ACC112 (cell line): ENCODE data around the gene MACROD2.

Experiments
- H2AFZ ChIP-seq: fragments of 200-600 bp; sonication (generic); one replicate; pipeline ENCODE4 v1.6.0; 2017; ENCODE audit warnings: antibody characterized with exemption, low read length; ENCODE audit not compliant: unreplicated experiment
- H3K27ac ChIP-seq: fragments of 200-600 bp; sonication (generic); 2 replicates; pipeline ENCODE4 v1.5.1; 2014; ENCODE audit warnings: low read depth, mild to moderate bottlenecking, antibody characterized with exemption, low read length, moderate library complexity
- H3K27me3 ChIP-seq: fragments of 200-600 bp; sonication (generic); 2 replicates; pipeline ENCODE4 v1.6.1; 2014; ENCODE audit warnings: mild to moderate bottlenecking, antibody characterized with exemption, low read length, moderate library complexity, mixed read lengths; ENCODE audit not compliant: insufficient read depth
- H3K36me3 ChIP-seq: fragments of 200-600 bp; sonication (generic); 2 replicates; pipeline ENCODE4 v1.6.1; 2016; ENCODE audit warnings: mild to moderate bottlenecking, antibody characterized with exemption, low read length, moderate library complexity, mixed read lengths; ENCODE audit not compliant: insufficient read depth
- H3K4me1 ChIP-seq: fragments of 200-600 bp; sonication (generic); one replicate; pipeline ENCODE4 v1.6.1; 2016; ENCODE audit warnings: low read length, mixed read lengths; ENCODE audit not compliant: insufficient read depth, unreplicated experiment, control insufficient read depth
- H3K4me3 ChIP-seq: fragments of 200-600 bp; sonication (generic); 2 replicates; pipeline ENCODE4 v1.5.1; 2014; ENCODE audit warnings: mild to moderate bottlenecking, low read depth, low read length
- H3K79me2 ChIP-seq: fragments of 200-600 bp; sonication (generic); one replicate; pipeline ENCODE4 v1.6.0; 2016; ENCODE audit warnings: low read length; ENCODE audit not compliant: control insufficient read depth, unreplicated experiment, insufficient read depth

The MACROD2 gene

DNA sequence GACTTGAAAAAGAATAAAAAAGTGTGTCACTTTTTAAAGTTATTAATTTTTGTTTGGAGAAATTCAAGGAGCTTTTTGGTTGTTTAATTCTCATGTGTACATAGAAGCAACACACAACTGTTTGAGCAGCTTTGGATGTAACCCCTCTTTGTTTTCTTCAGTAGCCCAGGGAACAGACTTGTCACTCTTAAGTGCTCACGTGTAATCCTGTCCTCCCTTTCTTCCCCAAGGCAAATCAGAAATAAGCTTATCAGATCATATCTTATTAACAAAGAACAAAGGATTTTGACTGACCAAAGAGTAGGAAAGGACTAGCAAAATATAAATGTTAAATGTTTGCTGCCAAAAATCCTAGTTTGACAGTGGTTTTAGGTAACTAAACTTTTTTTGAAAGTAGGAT is 349.4 kb downstream of the MACROD2 start:
- Histone ChIP-seq H3K4me1 (no peaks in the 10 kb centered on the region), H3K27me3 (no peaks in the 10 kb centered on the region), H3K36me3 (no peaks in the 10 kb centered on the region), H3K79me2 (no peaks in the 10 kb centered on the region), H3K4me3 (no peak overlapping the region), H3K27ac (no peak overlapping the region), H2AFZ (no peak overlapping the region)

DNA sequence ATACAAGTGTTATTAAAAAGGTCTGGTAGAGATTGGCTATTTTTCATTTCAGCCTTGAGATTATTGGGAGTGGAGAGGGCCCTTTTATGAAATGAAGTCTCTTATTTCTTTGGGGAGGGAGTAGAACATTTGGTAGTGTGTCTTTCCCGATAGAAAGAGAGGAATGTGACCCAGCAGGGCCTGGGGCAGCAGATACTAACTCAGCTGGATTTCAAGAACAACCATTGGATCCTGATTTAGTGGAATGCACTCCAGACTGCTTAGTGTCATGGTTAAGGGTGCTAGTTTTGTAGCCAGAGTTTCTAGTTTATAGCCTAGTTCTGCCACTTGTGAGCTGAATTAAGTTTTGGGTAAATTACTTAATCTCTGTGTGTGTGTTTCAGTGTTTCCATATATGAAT is 360.5 kb downstream of the MACROD2 start:
- no peak overlapping the region for H3K27ac ChIP-seq
- no peaks in the 10 kb centered on the region for H3K36me3 ChIP-seq
- H3K4me3 ChIP-seq = no peak overlapping the region
- no peaks in the 10 kb centered on the region for H3K79me2 ChIP-seq
- no peak overlapping the region for H2AFZ ChIP-seq
- H3K4me1 ChIP-seq = no peaks in the 10 kb centered on the region
- no peaks in the 10 kb centered on the region for H3K27me3 ChIP-seq

DNA sequence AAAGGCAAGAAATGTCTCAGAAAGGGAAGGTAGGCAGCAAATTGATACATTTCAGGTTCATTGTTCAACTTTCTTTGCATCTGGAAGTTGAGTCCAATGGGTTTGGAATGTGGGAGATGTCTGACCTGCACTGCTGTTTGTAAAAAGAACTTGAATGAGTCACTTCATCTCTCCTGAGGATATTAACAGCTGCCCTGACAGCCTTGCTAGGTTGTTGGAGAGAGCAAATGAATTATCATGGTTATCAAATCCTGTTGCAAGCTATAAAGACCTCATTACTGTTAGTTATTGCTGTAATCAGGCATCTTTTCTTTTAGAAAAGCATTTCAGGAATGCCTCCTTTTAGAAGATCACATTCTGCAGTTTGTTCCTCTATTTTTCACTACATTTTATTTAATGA is 365.1 kb downstream of the MACROD2 start:
- Histone ChIP-seq H3K36me3 (no peaks in the 10 kb centered on the region), H3K27ac (no peak overlapping the region), H3K4me3 (no peak overlapping the region), H3K4me1 (no peaks in the 10 kb centered on the region), H3K79me2 (no peaks in the 10 kb centered on the region), H3K27me3 (no peaks in the 10 kb centered on the region), H2AFZ (no peak overlapping the region)

DNA sequence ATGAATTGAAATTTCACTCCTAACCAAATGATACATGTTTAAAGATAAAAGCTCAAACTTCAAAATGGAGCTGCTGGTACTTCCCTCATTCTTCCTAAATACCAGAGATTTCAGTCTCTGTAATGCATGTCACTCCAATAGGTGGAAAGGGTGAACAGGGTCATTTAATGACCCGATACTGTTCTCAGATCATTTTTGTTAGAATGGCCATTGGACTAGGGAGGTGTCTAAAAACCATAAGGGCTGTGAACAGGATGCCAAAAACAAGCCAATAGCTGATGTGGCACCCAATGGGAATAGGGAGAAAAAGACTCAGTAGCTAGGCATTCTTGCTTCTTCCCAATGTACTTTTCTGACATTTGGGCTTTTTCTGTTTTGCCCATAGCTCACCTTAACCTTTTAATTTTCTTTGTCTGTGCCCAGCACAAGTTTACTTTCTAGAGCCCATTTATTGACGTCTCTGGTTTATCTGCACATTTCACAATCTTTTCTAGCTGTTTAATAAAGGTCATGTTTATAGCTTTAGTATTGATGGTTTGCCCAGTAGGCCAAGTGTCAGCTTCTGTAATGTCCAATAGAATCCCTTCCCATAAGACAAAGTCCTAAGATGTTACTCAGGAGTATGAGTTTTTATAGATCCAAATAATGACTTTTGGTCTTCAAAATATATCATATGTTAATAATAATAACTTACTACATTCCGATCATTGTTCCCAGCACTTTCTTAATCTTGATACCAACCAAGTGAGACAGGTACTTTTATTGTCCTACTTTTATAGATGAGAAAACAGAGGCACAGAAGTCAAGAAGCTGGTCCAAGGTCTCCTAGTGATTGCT is 366.4 kb downstream of the MACROD2 start:
- H3K27me3 ChIP-seq = no peaks in the 10 kb centered on the region
- H3K27ac ChIP-seq = no peak overlapping the region

DNA sequence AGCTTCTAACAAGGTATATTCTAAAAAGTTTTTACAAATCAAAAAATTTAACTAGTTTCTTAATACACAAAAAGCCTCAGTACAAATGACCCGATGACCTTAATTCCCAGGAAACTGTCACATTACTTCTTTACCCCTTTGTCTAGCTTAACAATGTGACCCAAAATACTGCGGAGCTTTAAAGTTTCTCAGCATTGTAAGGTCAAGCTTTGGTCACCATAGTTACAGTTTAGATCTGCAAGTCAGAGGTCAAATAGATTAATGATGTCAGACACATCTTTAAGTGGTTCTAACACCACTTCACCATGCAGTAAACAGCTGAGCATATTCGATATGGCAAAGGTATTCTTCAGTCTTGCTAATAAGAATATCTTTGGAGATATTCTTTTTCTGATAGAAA is 378.9 kb downstream of the MACROD2 start:
- no peaks in the 10 kb centered on the region for H3K27me3 ChIP-seq
- no peaks in the 10 kb centered on the region for H3K36me3 ChIP-seq
- H3K79me2 ChIP-seq = no peaks in the 10 kb centered on the region
- no peak overlapping the region for H3K27ac ChIP-seq
- H3K4me1 ChIP-seq = no peaks in the 10 kb centered on the region
- no peak overlapping the region for H2AFZ ChIP-seq
- H3K4me3 ChIP-seq = no peak overlapping the region

More for the DNA sequence above, 366.4 kb downstream of the MACROD2 start:
- Histone ChIP-seq H3K4me3 (no peak overlapping the region), H3K79me2 (no peaks in the 10 kb centered on the region), H3K36me3 (no peaks in the 10 kb centered on the region), H2AFZ (no peak overlapping the region), H3K4me1 (no peaks in the 10 kb centered on the region)

DNA sequence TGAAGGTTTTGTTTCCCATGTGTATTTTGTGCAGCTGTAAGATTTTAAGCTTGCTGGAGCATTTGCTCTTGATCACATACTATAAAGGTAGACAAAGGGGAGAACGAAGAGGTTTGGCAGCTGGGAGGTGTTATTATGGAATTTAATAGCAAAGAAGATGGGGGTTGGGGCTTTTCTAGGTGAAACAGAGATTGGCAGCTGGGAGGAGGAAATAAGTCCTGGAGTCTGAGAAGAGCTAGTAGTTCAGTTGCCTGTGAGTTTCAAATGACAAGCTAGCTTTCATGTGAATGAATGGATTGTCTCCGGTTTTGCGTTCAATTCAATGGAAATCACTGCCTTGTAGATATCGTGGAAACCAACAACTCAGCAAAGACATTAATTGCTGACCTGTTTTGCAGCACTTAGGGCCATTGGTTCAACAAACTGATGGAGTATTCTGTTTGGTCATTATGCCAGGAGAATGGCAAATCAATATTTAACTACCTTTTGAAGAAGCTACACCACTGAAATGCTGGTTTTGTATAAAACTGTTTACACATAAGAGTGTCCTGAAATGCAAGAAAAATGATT is 380.2 kb downstream of the MACROD2 start:
- H3K36me3 ChIP-seq = no peaks in the 10 kb centered on the region
- H3K4me3 ChIP-seq = no peak overlapping the region
- H3K4me1 ChIP-seq = no peaks in the 10 kb centered on the region
- H3K79me2 ChIP-seq = no peaks in the 10 kb centered on the region
- no peak overlapping the region for H2AFZ ChIP-seq
- H3K27me3 ChIP-seq = no peaks in the 10 kb centered on the region
- no peak overlapping the region for H3K27ac ChIP-seq

DNA sequence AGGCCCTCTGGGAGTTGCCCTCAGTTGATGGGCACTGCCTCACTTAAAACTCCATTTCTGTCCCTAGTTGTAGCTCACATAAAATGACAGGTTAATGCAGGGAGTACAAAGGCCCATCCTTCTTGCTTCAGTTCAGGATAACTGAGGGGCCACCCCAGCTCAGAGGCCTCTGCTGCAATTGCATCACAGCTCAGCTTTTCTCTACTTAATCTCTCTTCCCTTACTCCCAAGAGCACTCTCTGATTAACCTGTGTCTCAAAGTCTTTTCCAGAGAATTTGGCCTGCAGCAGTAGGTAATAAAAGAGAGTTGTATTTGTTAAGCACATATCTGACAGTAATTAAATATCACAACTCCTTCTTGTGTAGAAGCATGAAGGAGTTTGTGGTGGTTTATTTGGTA is 383.0 kb downstream of the MACROD2 start:
- H3K27ac ChIP-seq = no peak overlapping the region
- H3K36me3 ChIP-seq = no peaks in the 10 kb centered on the region
- H3K79me2 ChIP-seq = no peaks in the 10 kb centered on the region
- no peak overlapping the region for H3K4me3 ChIP-seq
- H3K4me1 ChIP-seq = no peaks in the 10 kb centered on the region
- no peaks in the 10 kb centered on the region for H3K27me3 ChIP-seq
- H2AFZ ChIP-seq = no peak overlapping the region

DNA sequence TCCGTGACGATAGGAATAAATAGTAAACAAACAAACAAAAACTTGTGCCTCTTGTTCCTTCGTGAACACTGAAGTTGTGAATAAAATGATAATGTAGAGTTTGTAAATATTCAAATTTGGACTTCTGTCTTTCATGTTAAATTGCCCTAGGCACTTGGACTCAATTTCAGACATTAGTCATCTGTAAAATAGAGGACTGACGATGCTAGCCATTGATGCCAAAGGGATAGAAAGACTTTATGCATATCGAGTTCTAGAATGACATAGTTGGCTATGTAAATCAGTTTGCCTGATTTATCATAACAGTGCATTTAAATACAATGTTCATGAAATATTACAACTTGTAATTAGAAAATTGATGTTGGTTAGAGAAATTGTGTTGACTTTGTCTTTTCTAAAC is 388.0 kb downstream of the MACROD2 start:
- H3K36me3 ChIP-seq = no peaks in the 10 kb centered on the region
- H3K79me2 ChIP-seq = no peaks in the 10 kb centered on the region
- H2AFZ ChIP-seq = no peak overlapping the region
- no peak overlapping the region for H3K4me3 ChIP-seq
- H3K27me3 ChIP-seq = no peaks in the 10 kb centered on the region
- H3K4me1 ChIP-seq = no peaks in the 10 kb centered on the region
- no peak overlapping the region for H3K27ac ChIP-seq

DNA sequence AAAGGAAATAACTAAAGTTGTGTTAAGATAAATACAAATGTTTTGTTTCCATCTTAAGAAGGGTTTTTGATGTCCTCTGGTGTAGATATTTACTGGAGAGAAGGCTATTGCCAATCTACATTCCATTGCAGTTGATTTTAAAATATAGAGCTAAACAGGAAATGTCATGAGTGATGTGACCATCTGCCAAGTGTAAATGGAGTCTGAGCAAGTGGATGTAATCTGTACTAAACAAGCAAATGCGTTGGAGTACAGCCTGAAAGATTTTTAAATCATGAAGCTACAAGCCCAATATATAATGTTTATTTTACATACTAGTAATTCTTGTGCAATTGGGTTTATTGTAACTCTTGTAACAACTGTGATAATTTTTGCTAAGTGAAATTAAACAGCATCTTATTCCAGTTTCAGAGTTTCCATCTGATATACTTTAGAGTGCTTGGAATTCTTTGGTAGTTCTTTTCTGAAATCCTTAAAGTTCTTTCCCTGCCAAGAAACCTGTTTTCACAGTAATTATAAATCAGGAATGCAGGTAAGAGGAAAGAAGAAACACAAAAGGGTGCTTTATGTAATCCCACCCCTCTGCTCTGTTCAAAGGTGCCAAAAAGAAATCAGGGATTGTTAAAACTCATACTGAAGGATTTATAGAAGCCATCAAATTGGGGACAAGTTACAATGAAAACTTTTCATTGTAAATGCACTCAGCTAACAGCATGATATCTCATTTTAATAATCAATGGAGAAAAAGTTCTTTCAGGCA is 389.3 kb downstream of the MACROD2 start:
- Histone ChIP-seq H3K4me3 (no peak overlapping the region), H3K27me3 (no peaks in the 10 kb centered on the region), H3K4me1 (no peaks in the 10 kb centered on the region), H2AFZ (no peak overlapping the region), H3K27ac (no peak overlapping the region), H3K79me2 (no peaks in the 10 kb centered on the region), H3K36me3 (no peaks in the 10 kb centered on the region)

DNA sequence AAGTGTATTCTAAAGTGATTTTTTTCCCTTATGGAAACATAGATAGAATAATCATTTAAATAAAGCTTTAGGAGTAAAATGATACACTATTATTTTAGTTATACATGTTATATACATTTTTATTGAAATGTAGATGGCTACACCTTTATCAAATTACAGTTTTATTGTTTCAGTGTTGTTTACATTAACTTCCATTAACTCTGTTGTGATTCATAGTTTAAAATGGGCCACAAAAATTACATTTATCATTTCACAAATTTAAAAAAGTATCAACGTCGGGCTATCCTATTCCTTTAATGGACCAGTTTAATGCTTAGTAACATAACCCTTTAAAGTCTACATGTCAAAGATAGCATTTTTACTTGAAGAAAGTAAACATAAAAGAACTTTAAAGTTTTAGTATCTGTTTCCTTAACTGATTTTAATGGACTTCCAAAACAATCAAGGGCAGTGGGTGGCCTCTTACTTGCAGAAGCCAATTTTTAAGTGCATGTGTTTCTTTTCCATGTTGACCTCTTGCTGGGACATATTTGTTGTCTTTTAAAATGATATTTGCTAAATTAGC is 389.9 kb downstream of the MACROD2 start:
- Histone ChIP-seq H3K27ac (no peak overlapping the region), H2AFZ (no peak overlapping the region), H3K79me2 (no peaks in the 10 kb centered on the region), H3K4me1 (no peaks in the 10 kb centered on the region), H3K27me3 (no peaks in the 10 kb centered on the region), H3K36me3 (no peaks in the 10 kb centered on the region), H3K4me3 (no peak overlapping the region)
